ENCODE data around the gene ZNF417.
A peak's percentile ranks its signal among the peaks of the same experiment; 100 is the strongest.
"Not testable (repeated sequence)": the region's sequence is repeated elsewhere in the genome, so short reads cannot be mapped to it uniquely, and the experiment has no call there.

The ZNF417 gene

DNA sequence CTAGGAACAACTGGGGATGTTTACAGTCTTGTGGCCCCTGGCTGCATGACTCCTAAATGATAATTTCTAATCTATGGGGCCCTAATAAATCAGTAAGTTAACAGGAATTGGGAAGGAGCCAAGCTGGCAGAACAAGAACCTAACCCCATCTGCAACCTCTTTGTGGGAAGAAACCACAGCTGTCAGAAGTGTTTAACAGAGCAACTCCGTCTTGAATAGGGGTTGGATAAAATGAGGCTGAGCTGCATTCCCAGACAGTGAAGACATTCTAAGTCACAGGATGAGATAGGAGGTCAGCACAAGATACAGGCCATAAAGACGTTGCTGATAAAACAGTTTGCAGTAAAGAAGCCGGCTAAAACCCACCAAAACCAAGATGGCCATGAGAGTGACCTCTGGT lies 25.7 kb downstream of the ZNF417 start:
- H3K27me3 ChIP-seq (ENCODE audit: control insufficient read depth in 5 of 5, insufficient read depth in 4 of 5, low read length in 5 of 5); H3K4me3 ChIP-seq (ENCODE audit: low read depth in 1 of 5, low read length in 5 of 5); H3K27ac ChIP-seq (ENCODE audit: low read depth, low read length); H3K9ac ChIP-seq (ENCODE audit: low read length in 5 of 5); H3K36me3 ChIP-seq (ENCODE audit: control insufficient read depth in 5 of 5, insufficient read depth in 5 of 5, low read length in 5 of 5): not testable (repeated sequence)
- Histone ChIP-seq H3K4me1 (ENCODE audit: control insufficient read depth in 5 of 5, insufficient read depth in 5 of 5, low read length in 5 of 5) (peaks cover 0 to 17% (median 13%) of the 10 kb centered on the region in 5 donors), H3K9me3 (ENCODE audit: control insufficient read depth in 5 of 5, low read length in 5 of 5) (peaks cover 0 to 15% (median 3%) of the 10 kb centered on the region in 5 donors)

DNA sequence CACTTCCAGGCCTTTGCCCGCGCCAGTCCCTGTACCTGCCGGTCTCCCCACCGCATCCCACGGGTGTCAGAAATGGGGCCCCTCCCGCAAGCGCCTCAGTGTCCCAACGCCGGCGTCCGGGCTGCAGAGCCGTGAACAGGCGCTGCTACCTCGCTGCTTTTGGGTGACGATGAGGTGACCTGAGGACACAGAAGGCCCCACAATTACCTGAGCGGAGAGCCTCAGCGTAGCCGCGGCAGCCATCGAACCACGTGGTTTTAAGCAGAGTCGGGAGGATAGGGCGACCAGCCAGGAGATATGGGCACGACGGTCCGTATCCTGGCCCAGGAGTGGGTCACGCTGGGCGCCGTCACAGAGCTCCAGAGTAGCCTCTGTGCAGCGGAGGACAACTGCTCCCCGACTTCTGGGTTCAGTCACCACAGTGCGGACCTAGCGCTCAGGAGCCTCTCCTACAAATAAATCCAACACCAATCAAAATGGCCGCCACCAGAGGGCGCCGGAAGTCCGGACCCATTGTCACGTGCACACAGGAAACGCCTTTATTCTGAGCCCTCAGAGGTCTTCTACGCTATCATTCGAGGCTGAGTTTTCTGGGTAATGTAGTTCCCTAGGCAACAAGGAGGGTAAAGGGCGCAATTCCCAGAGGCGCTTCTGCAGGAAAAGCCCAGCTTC lies 27.7 kb downstream of the ZNF417 start, which contains the start of gene ZNF814:
Gene ZNF814, minus strand, starts transcription at position 478 of the 672 bp plus-strand sequence. Its CDS starts 235 bp downstream, at position 243.
- H3K36me3 ChIP-seq (ENCODE audit: control insufficient read depth in 5 of 5, insufficient read depth in 5 of 5, low read length in 5 of 5), result peaks cover 0 to 6% (median 2%) of the 10 kb centered on the region in 5 donors
- no peak within 1 kb of the TSS for H3K27ac ChIP-seq (ENCODE audit: low read depth, low read length)
- H3K4me3 ChIP-seq (ENCODE audit: low read depth in 1 of 5, low read length in 5 of 5), result peak within 1 kb of the TSS; percentile 85 to 99 (median 92)
- no peaks in the 10 kb centered on the region for H3K27me3 ChIP-seq (ENCODE audit: control insufficient read depth in 5 of 5, insufficient read depth in 4 of 5, low read length in 5 of 5)
- peaks cover 0 to 15% (median 5%) of the 10 kb centered on the region in 5 donors for H3K9me3 ChIP-seq (ENCODE audit: control insufficient read depth in 5 of 5, low read length in 5 of 5)
- H3K4me1 ChIP-seq (ENCODE audit: control insufficient read depth in 5 of 5, insufficient read depth in 5 of 5, low read length in 5 of 5), result peaks cover 0 to 17% (median 13%) of the 10 kb centered on the region in 5 donors
- H3K9ac ChIP-seq (ENCODE audit: low read length in 5 of 5), result peak within 1 kb of the TSS in 4 of 5 donors; percentile 73 to 88 (median 79)

DNA sequence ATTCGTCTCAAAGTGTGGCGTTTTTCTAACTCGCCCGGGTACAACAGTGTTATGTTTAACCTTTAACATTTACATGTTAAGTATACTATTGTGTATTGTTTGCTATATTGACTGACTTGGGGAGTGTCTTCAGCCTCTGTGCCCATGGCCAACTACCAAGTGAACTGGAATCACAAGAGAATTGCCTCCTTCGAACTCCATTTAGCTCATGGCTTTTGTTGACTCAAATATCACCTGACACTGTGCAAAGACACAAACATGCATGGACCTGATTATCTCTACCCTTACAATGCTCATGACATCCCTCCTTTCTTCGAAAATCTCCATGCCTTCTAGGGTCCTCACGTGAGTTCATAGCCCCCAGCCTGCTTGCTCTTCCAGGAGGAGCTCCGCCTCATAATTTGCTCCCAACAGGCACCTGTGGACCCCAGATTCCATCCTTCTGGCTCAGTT lies 28.3 kb downstream of the ZNF417 start:
- no peak overlapping the region for H3K27ac ChIP-seq (ENCODE audit: low read depth, low read length)
- peak overlapping the region in 4 of 5 donors; percentile 73 to 88 (median 79) for H3K9ac ChIP-seq (ENCODE audit: low read length in 5 of 5)
- H3K4me3 ChIP-seq (ENCODE audit: low read depth in 1 of 5, low read length in 5 of 5), result peak overlapping the region; percentile 85 to 99 (median 92)
- peaks cover 0 to 15% (median 5%) of the 10 kb centered on the region in 5 donors for H3K9me3 ChIP-seq (ENCODE audit: control insufficient read depth in 5 of 5, low read length in 5 of 5)
- H3K36me3 ChIP-seq (ENCODE audit: control insufficient read depth in 5 of 5, insufficient read depth in 5 of 5, low read length in 5 of 5), result peaks cover 0 to 6% (median 2%) of the 10 kb centered on the region in 5 donors
- H3K4me1 ChIP-seq (ENCODE audit: control insufficient read depth in 5 of 5, insufficient read depth in 5 of 5, low read length in 5 of 5), result peaks cover 0 to 17% (median 13%) of the 10 kb centered on the region in 5 donors
- no peaks in the 10 kb centered on the region for H3K27me3 ChIP-seq (ENCODE audit: control insufficient read depth in 5 of 5, insufficient read depth in 4 of 5, low read length in 5 of 5)

GRCh38 chr19:57887195-57887941 lies 29.0 kb downstream of the ZNF417 start:
- no peaks in the 10 kb centered on the region for H3K27me3 ChIP-seq (ENCODE audit: control insufficient read depth in 5 of 5, insufficient read depth in 4 of 5, low read length in 5 of 5)
- peak overlapping the region in 3 of 5 donors; percentile 85 to 99 (median 92) for H3K4me3 ChIP-seq (ENCODE audit: low read depth in 1 of 5, low read length in 5 of 5)
- H3K9me3 ChIP-seq (ENCODE audit: control insufficient read depth in 5 of 5, low read length in 5 of 5), result peaks cover 0 to 15% (median 5%) of the 10 kb centered on the region in 5 donors
- H3K27ac ChIP-seq (ENCODE audit: low read depth, low read length), result no peak overlapping the region
- H3K9ac ChIP-seq (ENCODE audit: low read length in 5 of 5), result no peak overlapping the region
- H3K4me1 ChIP-seq (ENCODE audit: control insufficient read depth in 5 of 5, insufficient read depth in 5 of 5, low read length in 5 of 5), result peaks cover 0 to 17% (median 13%) of the 10 kb centered on the region in 5 donors
- peaks cover 0 to 6% (median 2%) of the 10 kb centered on the region in 5 donors for H3K36me3 ChIP-seq (ENCODE audit: control insufficient read depth in 5 of 5, insufficient read depth in 5 of 5, low read length in 5 of 5)

GRCh38 chr19:57886046-57886445 lies 30.3 kb downstream of the ZNF417 start:
- peaks cover 0 to 6% (median 2%) of the 10 kb centered on the region in 5 donors for H3K36me3 ChIP-seq (ENCODE audit: control insufficient read depth in 5 of 5, insufficient read depth in 5 of 5, low read length in 5 of 5)
- no peak overlapping the region for H3K27ac ChIP-seq (ENCODE audit: low read depth, low read length)
- no peak overlapping the region for H3K9ac ChIP-seq (ENCODE audit: low read length in 5 of 5)
- H3K4me3 ChIP-seq (ENCODE audit: low read depth in 1 of 5, low read length in 5 of 5), result no peak overlapping the region
- H3K4me1 ChIP-seq (ENCODE audit: control insufficient read depth in 5 of 5, insufficient read depth in 5 of 5, low read length in 5 of 5), result peaks cover 0 to 17% (median 13%) of the 10 kb centered on the region in 5 donors
- peaks cover 0 to 15% (median 5%) of the 10 kb centered on the region in 5 donors for H3K9me3 ChIP-seq (ENCODE audit: control insufficient read depth in 5 of 5, low read length in 5 of 5)
- no peaks in the 10 kb centered on the region for H3K27me3 ChIP-seq (ENCODE audit: control insufficient read depth in 5 of 5, insufficient read depth in 4 of 5, low read length in 5 of 5)

DNA sequence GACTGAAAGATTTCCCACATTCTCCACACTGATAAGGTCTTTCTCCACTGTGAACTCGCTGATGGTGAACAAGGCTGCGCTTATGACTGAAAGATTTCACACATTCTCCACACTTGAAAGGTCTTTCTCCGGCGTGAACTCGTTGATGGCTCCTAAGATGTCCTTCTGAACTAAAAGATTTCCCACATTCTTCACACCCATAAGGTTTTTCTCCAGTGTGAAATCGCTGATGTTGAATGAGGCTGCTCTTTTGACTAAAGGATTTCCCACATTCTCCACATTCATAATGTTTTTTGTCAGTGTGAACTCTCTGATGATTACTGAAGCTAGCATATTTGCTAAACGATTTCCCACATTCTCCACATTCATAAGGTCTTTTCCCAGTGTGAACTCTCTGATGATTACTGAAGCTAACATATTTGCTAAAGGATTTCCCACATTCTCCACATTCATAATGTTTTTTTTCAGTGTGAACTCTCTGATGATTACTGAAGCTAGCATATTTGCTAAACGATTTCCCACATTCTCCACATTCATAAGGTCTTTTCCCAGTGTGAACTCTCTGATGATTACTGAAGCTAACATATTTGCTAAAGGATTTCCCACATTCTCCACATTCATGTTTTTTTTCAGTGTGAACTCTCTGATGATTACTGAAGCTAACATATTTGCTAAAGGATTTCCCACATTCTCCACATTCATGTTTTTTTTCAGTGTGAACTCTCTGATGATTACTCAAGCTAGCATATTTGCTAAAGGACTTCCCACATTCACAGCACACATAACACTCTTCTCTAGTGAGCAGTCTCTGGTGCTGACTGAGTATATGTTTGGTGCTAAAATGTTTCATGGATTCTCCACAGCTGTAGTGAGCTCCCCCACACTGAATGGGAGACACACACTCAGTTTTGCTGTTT lies 42.3 kb downstream of the ZNF417 start:
- H3K27ac ChIP-seq (ENCODE audit: low read depth, low read length); H3K27me3 ChIP-seq (ENCODE audit: control insufficient read depth in 5 of 5, insufficient read depth in 4 of 5, low read length in 5 of 5): not testable (repeated sequence)
- Histone ChIP-seq H3K4me1 (ENCODE audit: control insufficient read depth in 5 of 5, insufficient read depth in 5 of 5, low read length in 5 of 5) (peaks cover 0 to 18% (median 0%) of the 10 kb centered on the region in 5 donors), H3K9me3 (ENCODE audit: control insufficient read depth in 5 of 5, low read length in 5 of 5) (peaks cover 38 to 68% (median 54%) of the 10 kb centered on the region in 5 donors), H3K4me3 (ENCODE audit: low read depth in 1 of 5, low read length in 5 of 5) (peak overlapping the region in 4 of 5 donors; percentile 25 to 40 (median 38)), H3K36me3 (ENCODE audit: control insufficient read depth in 5 of 5, insufficient read depth in 5 of 5, low read length in 5 of 5) (peaks cover 10 to 23% (median 14%) of the 10 kb centered on the region in 5 donors), H3K9ac (ENCODE audit: low read length in 5 of 5) (peak overlapping the region in 1 of 5 donors; percentile 98)

DNA sequence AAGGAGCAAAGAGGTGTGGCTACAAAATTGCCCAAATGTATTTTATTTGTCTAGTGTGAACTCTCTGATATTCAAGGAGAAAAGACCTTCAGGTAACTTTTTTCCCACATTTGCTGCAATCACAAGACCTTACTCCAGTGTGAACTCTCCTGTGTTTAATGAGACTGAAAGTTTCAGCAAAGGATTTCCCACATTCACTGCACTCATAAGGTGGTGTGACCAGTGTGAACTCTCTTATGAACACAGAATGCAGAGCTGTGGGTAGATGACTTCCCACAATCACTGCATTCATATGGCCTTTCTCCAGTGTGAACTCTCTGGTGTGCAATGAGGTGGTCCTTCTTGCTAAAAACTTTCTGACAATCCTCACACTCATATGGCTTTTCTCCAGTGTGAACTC lies 43.9 kb downstream of the ZNF417 start:
- Histone ChIP-seq H3K9ac (ENCODE audit: low read length in 5 of 5) (no peak overlapping the region), H3K4me1 (ENCODE audit: control insufficient read depth in 5 of 5, insufficient read depth in 5 of 5, low read length in 5 of 5) (peaks cover 0 to 18% (median 0%) of the 10 kb centered on the region in 5 donors), H3K4me3 (ENCODE audit: low read depth in 1 of 5, low read length in 5 of 5) (peak overlapping the region in 4 of 5 donors; percentile 6 to 36 (median 28)), H3K27me3 (ENCODE audit: control insufficient read depth in 5 of 5, insufficient read depth in 4 of 5, low read length in 5 of 5) (peaks cover 0 to 10% (median 0%) of the 10 kb centered on the region in 5 donors), H3K27ac (ENCODE audit: low read depth, low read length) (no peak overlapping the region), H3K9me3 (ENCODE audit: control insufficient read depth in 5 of 5, low read length in 5 of 5) (peaks cover 40 to 75% (median 55%) of the 10 kb centered on the region in 5 donors), H3K36me3 (ENCODE audit: control insufficient read depth in 5 of 5, insufficient read depth in 5 of 5, low read length in 5 of 5) (peaks cover 12 to 32% (median 22%) of the 10 kb centered on the region in 5 donors)

- Histone ChIP-seq H3K4me1 (ENCODE audit: control insufficient read depth in 5 of 5, insufficient read depth in 5 of 5, low read length in 5 of 5) (peaks cover 0 to 18% (median 0%) of the 10 kb centered on the region in 5 donors), H3K9me3 (ENCODE audit: control insufficient read depth in 5 of 5, low read length in 5 of 5) (peaks cover 47 to 72% (median 54%) of the 10 kb centered on the region in 5 donors), H3K27me3 (ENCODE audit: control insufficient read depth in 5 of 5, insufficient read depth in 4 of 5, low read length in 5 of 5) (peaks cover 0 to 10% (median 0%) of the 10 kb centered on the region in 5 donors), H3K9ac (ENCODE audit: low read length in 5 of 5) (no peak overlapping the region), H3K4me3 (ENCODE audit: low read depth in 1 of 5, low read length in 5 of 5) (peak overlapping the region in 2 of 5 donors; percentile 8 to 49), H3K27ac (ENCODE audit: low read depth, low read length) (no peak overlapping the region), H3K36me3 (ENCODE audit: control insufficient read depth in 5 of 5, insufficient read depth in 5 of 5, low read length in 5 of 5) (peaks cover 12 to 40% (median 32%) of the 10 kb centered on the region in 5 donors)
These were observed 46.2 kb downstream of the ZNF417 start for GRCh38 chr19:57870225-57870624.

DNA sequence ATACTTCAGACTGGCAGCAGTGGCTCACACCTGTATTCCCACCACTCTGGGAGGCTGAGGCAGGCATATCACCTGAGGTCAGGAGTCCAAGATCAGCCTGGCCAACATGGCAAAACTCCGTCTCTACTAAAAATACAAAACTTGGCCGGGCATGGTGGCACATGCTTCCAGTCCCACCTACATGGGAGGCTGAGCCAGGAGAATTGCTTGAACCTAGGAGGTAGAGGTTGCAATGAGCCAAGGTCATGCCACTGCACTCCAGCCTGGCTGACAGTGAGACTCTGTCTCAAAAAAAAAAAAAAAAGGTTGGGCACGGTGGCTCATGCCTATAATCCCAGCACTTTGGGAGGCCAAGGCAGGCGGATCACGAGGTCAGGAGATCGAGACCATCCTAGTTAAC lies 46.7 kb downstream of the ZNF417 start:
- peaks cover 49 to 71% (median 54%) of the 10 kb centered on the region in 5 donors for H3K9me3 ChIP-seq (ENCODE audit: control insufficient read depth in 5 of 5, low read length in 5 of 5)

More for the DNA sequence above, 46.7 kb downstream of the ZNF417 start:
- not testable (repeated sequence) for H3K27ac ChIP-seq (ENCODE audit: low read depth, low read length); H3K4me3 ChIP-seq (ENCODE audit: low read depth in 1 of 5, low read length in 5 of 5); H3K9ac ChIP-seq (ENCODE audit: low read length in 5 of 5); H3K27me3 ChIP-seq (ENCODE audit: control insufficient read depth in 5 of 5, insufficient read depth in 4 of 5, low read length in 5 of 5)
- Histone ChIP-seq H3K36me3 (ENCODE audit: control insufficient read depth in 5 of 5, insufficient read depth in 5 of 5, low read length in 5 of 5) (peaks cover 17 to 45% (median 38%) of the 10 kb centered on the region in 5 donors), H3K4me1 (ENCODE audit: control insufficient read depth in 5 of 5, insufficient read depth in 5 of 5, low read length in 5 of 5) (peaks cover 0 to 18% (median 0%) of the 10 kb centered on the region in 5 donors)

Measured in subcutaneous abdominal adipose tissue (tissue), 5 donors.